Spleen (tissue), 11 donors: Measurements from ENCODE around the gene DDX17. TPM values are rescaled to one million over a fixed set of nuclear protein-coding genes. Genes with fewer than 3 reads are reported as not detected.

ENCODE experiments used
- DNase-seq: peaks from one replicate; pipeline ENCODE4 v3.0.0-alpha.2; 2020
- H3K27ac ChIP-seq, 8 donors: fragments of 200-600 bp; sonication (generic) in 7 of 8; 1 replicate in 4 of 8; 2 replicates in 4 of 8; pipeline versions ENCODE4 v1.5.0 to v1.8.0; 2016 to 2021; ENCODE audit warnings: inconsistent platforms in 4 of 8, mild to moderate bottlenecking in 4 of 8, moderate library complexity in 1 of 8
- H3K27me3 ChIP-seq, 7 donors: fragments of 200-600 bp; sonication (generic) in 6 of 7; replicated peaks in 1 of 7; 1 replicate in 4 of 7; 2 replicates in 3 of 7; pipeline versions ENCODE4 v1.5.0 to v1.8.0; 2016 to 2021; ENCODE audit warnings: inconsistent platforms in 3 of 7, mild to moderate bottlenecking in 1 of 7
- H3K36me3 ChIP-seq, 6 donors: fragments of 200-600 bp; sonication (generic) in 5 of 6; 1 replicate in 4 of 6; 2 replicates in 2 of 6; pipeline versions ENCODE4 v1.5.0 to v1.8.0; 2016 to 2021; ENCODE audit warnings: inconsistent platforms in 2 of 6
- H3K4me1 ChIP-seq, 6 donors: fragments of 200-600 bp; sonication (generic) in 5 of 6; 1 replicate in 3 of 6; 2 replicates in 3 of 6; pipeline versions ENCODE4 v1.5.0 to v1.8.0; 2016 to 2021; ENCODE audit warnings: inconsistent platforms in 3 of 6
- H3K4me3 ChIP-seq, 8 donors: fragments of 200-600 bp; sonication (generic) in 7 of 8; 1 replicate in 4 of 8; 2 replicates in 4 of 8; pipeline versions ENCODE4 v1.5.0 to v1.8.0; 2016 to 2021; ENCODE audit warnings: inconsistent platforms in 4 of 8, mild to moderate bottlenecking in 4 of 8, moderate library complexity in 2 of 8
- H3K9me3 ChIP-seq, 8 donors: fragments of 200-600 bp; sonication (generic) in 7 of 8; 1 replicate in 4 of 8; 2 replicates in 4 of 8; pipeline versions ENCODE4 v1.5.0 to v1.8.0; 2016 to 2021; ENCODE audit warnings: inconsistent platforms in 4 of 8
- CTCF ChIP-seq, 11 experiments: fragments of 200-600 bp in 7 of 11; fragments of 450-650 bp in 4 of 11; sonication (generic) in 4 of 11; IDR thresholded peaks in 8 of 11; conservative IDR thresholded peaks in 3 of 11; 1 replicate in 7 of 11; 2 replicates in 4 of 11; pipeline versions ENCODE4 v1.4.0 to v1.8.0; 2016 to 2021; ENCODE audit warnings: antibody characterized with exemption in 11 of 11, inconsistent platforms in 4 of 11, mild to moderate bottlenecking in 1 of 11
- POLR2A ChIP-seq, 3 donors: fragments of 450-650 bp; IDR thresholded peaks; one replicate each; pipeline ENCODE4 v1.5.1; 2017; ENCODE audit warnings: antibody characterized with exemption in 3 of 3, mild to moderate bottlenecking in 1 of 3
- POLR2AphosphoS5 ChIP-seq, 3 donors: sonication (generic); formaldehyde crosslinking; IDR thresholded peaks; one replicate each; pipeline ENCODE4 v1.5.1; 2017; ENCODE audit warnings: antibody characterized with exemption in 3 of 3
- WGBS, 5 donors: extraction: QIAGEN DNeasy Blood & Tissue Kit in 3 of 5; methylation state at CpG; one replicate each; pipeline versions ENCODE4 v1.1.5 to v1.1.7; 2013 to 2018; 5-methylcytosine and 5-hydroxymethylcytosine counted together
- intact Hi-C: fragments of 100-400 bp; cut with DNase I; formaldehyde crosslinking; loops from one replicate; pipeline ENCODE4 v1.15.0; 2023; ENCODE audit warnings: low total_unique reads
- polyA plus RNA-seq, 3 donors: library from polyadenylated mRNA; stranded (reverse); fragments of 200-250 nt; gene quantifications; one replicate each; pipeline ENCODE4 v1.2.1, GENCODE V29; 2013
- total RNA-seq, 7 donors: library from RNA; depleted of rRNA in 3 of 7; stranded (reverse); fragments of >200 nt in 3 of 7; fragmentation: NEBNext Ultra II Directional in 4 of 7; extraction: Animal tissue kit (Norgen Biotek cat#: 25700) in 4 of 7; gene quantifications; one replicate each; pipeline versions ENCODE4 v1.1.0 to v1.2.1, GENCODE V29; 2016 to 2021
- donor health status: healthy with polysubstance abuse.
- donor health status: DM: no; HTN: no; CAD: no; lungs with moderate emphysema.
- donor health status: DM: no; HTN: no; CAD: no.
- donor health status: Bipolar disorder and iron deficiency.
- donor health status: healthy.
- donor health status: DM: no; HTN: no; CAD: no.
- donor health status: DM: yes; HTN: yes; CAD: no.

The DDX17 gene
- total and polyA plus RNA-seq, 10 donors = 150 to 818 (median 606) TPM

DNA sequence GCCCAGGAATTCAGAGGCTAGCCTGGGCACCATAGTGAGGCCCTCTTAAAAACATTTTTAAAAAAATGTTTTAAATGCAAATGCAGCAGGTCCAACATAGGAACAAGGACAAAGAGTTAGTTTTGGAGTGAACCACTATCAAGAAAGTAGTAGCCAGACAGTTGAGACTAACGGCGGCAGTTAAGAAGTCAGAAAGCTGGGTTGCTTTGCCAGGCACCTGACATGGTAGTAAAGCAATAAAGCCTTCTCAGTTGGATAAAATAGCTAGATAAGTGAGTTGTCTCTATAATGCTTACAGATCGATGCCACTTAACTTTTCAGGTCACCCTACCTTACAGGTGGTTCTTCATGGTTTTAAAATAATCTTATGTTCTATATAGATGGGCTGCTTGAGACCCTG, 16.9 kb upstream of the DDX17 start:
- no peak for DNase-seq
- TF ChIP-seq CTCF (IDR thresholded peaks at IDR 0.05 in 8 of 11, conservative IDR thresholded peaks at IDR 0.05 in 3 of 11) = no peak
- TF ChIP-seq POLR2AphosphoS5 (IDR thresholded peaks at IDR 0.05) = no peak
- TF ChIP-seq POLR2A (IDR thresholded peaks at IDR 0.05) = no peak
- 95 to 98% (median 96%) methylated on average over 3 of the region's 3 CpGs for WGBS, 5 donors

GRCh38 chr22:38519453-38520250, 13.5 kb upstream of the DDX17 start:
- Histone ChIP-seq H3K27ac (no peak overlapping the region), H3K4me3 (no peak overlapping the region), H3K36me3 (no peaks in the 10 kb centered on the region), H3K9me3 (no peaks in the 10 kb centered on the region), H3K27me3 (peaks cover 0 to 14% (median 0%) of the 10 kb centered on the region in 7 donors), H3K4me1 (no peaks in the 10 kb centered on the region)
- intact Hi-C loops = no loop called here
- DNase-seq = no peak
- 93 to 99% (median 96%) methylated on average over 2 of the region's 2 CpGs for WGBS, 5 donors
- no peak for TF ChIP-seq POLR2AphosphoS5 (IDR thresholded peaks at IDR 0.05)
- no peak for TF ChIP-seq CTCF (IDR thresholded peaks at IDR 0.05 in 8 of 11, conservative IDR thresholded peaks at IDR 0.05 in 3 of 11)
- no peak for TF ChIP-seq POLR2A (IDR thresholded peaks at IDR 0.05)

More for the DNA sequence above, 16.9 kb upstream of the DDX17 start:
- no peaks in the 10 kb centered on the region for H3K36me3 ChIP-seq
- H3K27me3 ChIP-seq = peaks cover 0 to 29% (median 0%) of the 10 kb centered on the region in 7 donors
- no peak overlapping the region for H3K27ac ChIP-seq
- H3K4me1 ChIP-seq = no peaks in the 10 kb centered on the region
- intact Hi-C loops = no loop called here
- no peak overlapping the region for H3K4me3 ChIP-seq
- H3K9me3 ChIP-seq = no peaks in the 10 kb centered on the region

- intact Hi-C loops = no loop called here
- Histone ChIP-seq H3K27me3 (peaks cover 0 to 10% (median 0%) of the 10 kb centered on the region in 7 donors), H3K36me3 (no peaks in the 10 kb centered on the region), H3K4me1 (no peaks in the 10 kb centered on the region), H3K4me3 (no peak overlapping the region), H3K9me3 (no peaks in the 10 kb centered on the region), H3K27ac (no peak overlapping the region)
- DNase-seq = no peak
- no peak for TF ChIP-seq POLR2A (IDR thresholded peaks at IDR 0.05)
- TF ChIP-seq POLR2AphosphoS5 (IDR thresholded peaks at IDR 0.05) = no peak
- 92 to 99% (median 98%) methylated on average over 4 of the region's 4 CpGs for WGBS, 5 donors
These were observed 12.5 kb upstream of the DDX17 start for GRCh38 chr22:38518620-38519019.

DNA sequence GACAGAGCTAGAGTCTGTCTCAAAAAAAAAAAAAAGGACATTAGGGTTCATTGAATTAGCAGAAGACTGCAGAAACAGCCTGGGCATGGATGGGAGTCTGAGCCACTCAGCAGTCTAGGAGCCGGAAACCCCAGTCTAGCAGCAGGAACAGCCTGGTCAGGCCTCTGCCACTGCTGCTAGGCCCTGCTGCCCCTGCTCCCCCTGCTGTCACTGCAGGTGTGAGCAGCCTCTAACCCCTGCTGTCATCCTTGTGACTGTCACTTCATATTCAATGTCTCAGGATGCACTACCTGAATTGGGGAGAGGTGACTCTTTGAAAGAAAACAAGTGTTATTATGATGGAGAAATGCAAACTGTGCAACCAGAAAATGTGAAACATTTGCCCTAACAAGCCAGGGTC, 7.0 kb upstream of the DDX17 start:
- peak; percentile 77 for DNase-seq
- Histone ChIP-seq H3K36me3 (no peaks in the 10 kb centered on the region), H3K9me3 (no peaks in the 10 kb centered on the region), H3K4me3 (no peak overlapping the region), H3K27ac (no peak overlapping the region), H3K27me3 (no peaks in the 10 kb centered on the region), H3K4me1 (no peaks in the 10 kb centered on the region)
- peak in 1 of 3 donors; percentile 14 for TF ChIP-seq POLR2AphosphoS5 (IDR thresholded peaks at IDR 0.05)
- TF ChIP-seq POLR2A (IDR thresholded peaks at IDR 0.05) = no peak
- TF ChIP-seq CTCF (IDR thresholded peaks at IDR 0.05 in 8 of 11, conservative IDR thresholded peaks at IDR 0.05 in 3 of 11) = peak in 4 of 11 experiments; percentile 18 to 39 (median 26)
- intact Hi-C loops = no loop called here
- WGBS, 5 donors = 52 to 78% (median 67%) methylated on average over 1 of the region's 1 CpG
